ENCODE data around the gene LCAT. TPM values are rescaled to one million over a fixed set of nuclear protein-coding genes. Genes with fewer than 3 reads are reported as not detected.
"Not testable (repeated sequence)": the region's sequence is repeated elsewhere in the genome, so short reads cannot be mapped to it uniquely, and the experiment has no call there.

The LCAT gene
- total and polyA plus RNA-seq, 3 experiments from 2014 or later = 0.74 to 12.8 (median 12.7) TPM

DNA sequence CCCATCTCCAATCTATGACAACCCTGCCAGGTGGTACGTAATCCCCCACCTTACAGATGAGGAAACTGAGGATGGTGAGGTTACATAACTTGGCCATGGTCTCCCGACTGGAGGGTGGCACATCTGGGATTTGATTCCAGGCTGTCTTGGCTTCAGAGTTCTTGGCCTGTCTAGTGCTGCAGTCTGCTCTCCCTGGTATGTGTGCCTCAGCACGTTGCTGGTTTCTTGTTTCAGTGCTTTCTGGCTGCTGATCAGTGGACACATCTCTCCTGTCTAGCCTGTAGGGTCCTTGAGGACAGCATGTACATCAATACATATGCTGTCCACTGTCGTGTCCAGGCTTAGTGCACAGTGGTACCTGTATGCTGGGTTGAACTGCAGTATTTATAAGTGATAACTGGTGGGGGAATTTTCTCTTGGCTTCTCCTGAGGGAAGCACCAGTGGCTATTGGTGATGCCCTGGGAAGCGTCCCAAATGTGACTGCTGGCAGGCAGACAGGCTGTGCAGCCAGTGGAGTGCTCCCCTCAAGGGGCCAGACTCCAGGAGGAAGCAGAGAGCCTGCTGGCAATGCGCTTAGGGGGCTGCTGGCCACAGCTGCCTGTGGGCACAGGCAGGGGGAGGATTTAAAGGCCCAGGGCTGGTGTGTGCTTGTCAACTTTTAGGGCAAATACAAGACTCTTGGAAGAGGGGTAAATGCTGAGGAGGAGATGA, 26.6 kb downstream of the LCAT start:
- DNase-seq = no peak
- no peaks in the 10 kb centered on the region for H3K9me3 ChIP-seq (ENCODE audit: low read length)
- ChIA-PET CTCF (no interaction called here), POLR2A (no interaction called here)
- H3K4me3 ChIP-seq (ENCODE audit: low read length) = no peak overlapping the region
- Mint-ChIP-seq H3K9me3 (no peaks in the 10 kb centered on the region), H3K4me1 (peaks cover 20 to 50% (median 29%) of the 10 kb centered on the region in 3 donors), H3K27ac (peak overlapping the region in 7 of 8 donors; percentile 15 to 88 (median 54)), H3K27me3 (no peaks in the 10 kb centered on the region), H3K36me3 (peaks cover 0 to 62% (median 7%) of the 10 kb centered on the region in 3 donors), H3K4me3 (no peak overlapping the region)
- no peak overlapping the region for H3K27ac ChIP-seq (ENCODE audit: low read depth, low read length)
- no peaks in the 10 kb centered on the region for H3K36me3 ChIP-seq (ENCODE audit: insufficient read depth, low read length)
- peaks cover 5% of the 10 kb centered on the region for H3K4me1 ChIP-seq (ENCODE audit: insufficient read depth, low read length)
- no peaks in the 10 kb centered on the region for H3K27me3 ChIP-seq (ENCODE audit: insufficient read depth, low read length, poor library complexity, severe bottlenecking)

- H3K27ac ChIP-seq (ENCODE audit: low read depth, low read length) = peak overlapping the region; percentile 6
Measured at GRCh38 chr16:67915831-67916723, 27.8 kb downstream of the LCAT start.

GRCh38 chr16:67915496-67915769, 28.5 kb downstream of the LCAT start:
- H3K9me3 Mint-ChIP-seq; H3K36me3 ChIP-seq (ENCODE audit: insufficient read depth, low read length); H3K4me3 ChIP-seq (ENCODE audit: low read length); H3K27me3 ChIP-seq (ENCODE audit: insufficient read depth, low read length, poor library complexity, severe bottlenecking); H3K27me3 Mint-ChIP-seq; DNase-seq; H3K4me1 ChIP-seq (ENCODE audit: insufficient read depth, low read length); H3K9me3 ChIP-seq (ENCODE audit: low read length); H3K27ac ChIP-seq (ENCODE audit: low read depth, low read length); H3K4me3 Mint-ChIP-seq; POLR2A ChIA-PET: not testable (repeated sequence)
- Mint-ChIP-seq H3K4me1 (peaks cover 20 to 54% (median 30%) of the 10 kb centered on the region in 3 donors), H3K36me3 (peaks cover 0 to 62% (median 5%) of the 10 kb centered on the region in 3 donors), H3K27ac (peak overlapping the region in 3 of 8 donors; percentile 17 to 47 (median 42))
- CTCF ChIA-PET = interaction anchor here (1.1 kb wide), 1 partner anchor 72 kb away, joined by 3 read pairs; no protein-coding TSS in a partner anchor

More at GRCh38 chr16:67915831-67916723, 27.8 kb downstream of the LCAT start:
- no peaks in the 10 kb centered on the region for H3K9me3 Mint-ChIP-seq
- DNase-seq = no peak
- peaks cover 5% of the 10 kb centered on the region for H3K4me1 ChIP-seq (ENCODE audit: insufficient read depth, low read length)
- H3K4me3 Mint-ChIP-seq = no peak overlapping the region
- ChIA-PET POLR2A (no interaction called here), CTCF (interaction anchor here (1.1 kb wide), 1 partner anchor 73 kb away, joined by 3 read pairs; no protein-coding TSS in a partner anchor)
- peaks cover 20 to 51% (median 31%) of the 10 kb centered on the region in 3 donors for H3K4me1 Mint-ChIP-seq
- no peaks in the 10 kb centered on the region for H3K36me3 ChIP-seq (ENCODE audit: insufficient read depth, low read length)
- no peaks in the 10 kb centered on the region for H3K27me3 ChIP-seq (ENCODE audit: insufficient read depth, low read length, poor library complexity, severe bottlenecking)
- peaks cover 0 to 60% (median 5%) of the 10 kb centered on the region in 3 donors for H3K36me3 Mint-ChIP-seq
- no peaks in the 10 kb centered on the region for H3K9me3 ChIP-seq (ENCODE audit: low read length)
- no peaks in the 10 kb centered on the region for H3K27me3 Mint-ChIP-seq
- no peak overlapping the region for H3K4me3 ChIP-seq (ENCODE audit: low read length)
- H3K27ac Mint-ChIP-seq = peak overlapping the region in 5 of 8 donors; percentile 17 to 86 (median 42)

- no peak for DNase-seq
- Histone ChIP-seq H3K9me3 (ENCODE audit: low read length) (no peaks in the 10 kb centered on the region), H3K4me3 (ENCODE audit: low read length) (no peak overlapping the region), H3K27me3 (ENCODE audit: insufficient read depth, low read length, poor library complexity, severe bottlenecking) (no peaks in the 10 kb centered on the region), H3K27ac (ENCODE audit: low read depth, low read length) (no peak overlapping the region), H3K4me1 (ENCODE audit: insufficient read depth, low read length) (peaks cover 5% of the 10 kb centered on the region), H3K36me3 (ENCODE audit: insufficient read depth, low read length) (peaks cover 4% of the 10 kb centered on the region)
- H3K4me3 Mint-ChIP-seq = no peak overlapping the region
- peaks cover 23 to 53% (median 30%) of the 10 kb centered on the region in 3 donors for H3K4me1 Mint-ChIP-seq
- ChIA-PET CTCF (interaction anchor here (1.0 to 1.4 kb wide), 3 partner anchors 10 to 71 kb away, joined by 3 to 5 read pairs (median 4); no protein-coding TSS in a partner anchor), POLR2A (no interaction called here)
- no peaks in the 10 kb centered on the region for H3K27me3 Mint-ChIP-seq
- no peaks in the 10 kb centered on the region for H3K9me3 Mint-ChIP-seq
- peaks cover 0 to 64% (median 5%) of the 10 kb centered on the region in 3 donors for H3K36me3 Mint-ChIP-seq
- peak overlapping the region in 4 of 8 donors; percentile 47 to 70 (median 62) for H3K27ac Mint-ChIP-seq
Measured at GRCh38 chr16:67914758-67915495, 29.0 kb downstream of the LCAT start.

DNA sequence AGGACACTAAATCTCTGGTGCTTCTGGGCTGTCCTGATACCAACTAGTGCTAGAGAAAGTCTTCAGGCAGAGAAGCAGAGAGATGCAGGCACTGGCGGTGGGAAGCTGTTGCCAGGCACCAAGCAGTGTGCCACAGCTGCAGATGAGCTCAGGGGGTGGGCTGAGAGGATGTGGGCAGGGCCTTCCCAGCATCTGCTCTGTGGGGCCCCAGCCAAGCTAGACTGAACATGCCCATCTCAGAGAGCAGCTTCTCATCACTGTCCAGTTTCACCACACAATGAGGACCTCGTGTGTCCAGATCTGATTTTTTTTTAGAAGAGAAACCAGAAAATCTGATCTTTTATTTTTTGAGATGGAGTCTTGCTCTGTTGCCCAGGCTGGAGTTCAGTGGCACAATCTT, 33.8 kb downstream of the LCAT start:
- Mint-ChIP-seq H3K4me3 (no peak overlapping the region), H3K9me3 (no peaks in the 10 kb centered on the region), H3K27me3 (no peaks in the 10 kb centered on the region), H3K27ac (peak overlapping the region in 1 of 8 donors; percentile 60), H3K4me1 (peaks cover 11 to 24% (median 17%) of the 10 kb centered on the region in 3 donors), H3K36me3 (peaks cover 0 to 42% (median 10%) of the 10 kb centered on the region in 3 donors)
- H3K27me3 ChIP-seq (ENCODE audit: insufficient read depth, low read length, poor library complexity, severe bottlenecking) = no peaks in the 10 kb centered on the region
- H3K4me1 ChIP-seq (ENCODE audit: insufficient read depth, low read length) = no peaks in the 10 kb centered on the region
- H3K27ac ChIP-seq (ENCODE audit: low read depth, low read length) = no peak overlapping the region
- no peaks in the 10 kb centered on the region for H3K9me3 ChIP-seq (ENCODE audit: low read length)
- CTCF ChIA-PET = interaction anchor here (1.0 to 2.2 kb wide), 2 partner anchors 18 to 94 kb away, joined by 4 to 6 read pairs; no protein-coding TSS in a partner anchor
- no peak overlapping the region for H3K4me3 ChIP-seq (ENCODE audit: low read length)
- peaks cover 14% of the 10 kb centered on the region for H3K36me3 ChIP-seq (ENCODE audit: insufficient read depth, low read length)
- DNase-seq = no peak
- POLR2A ChIA-PET = no interaction called here

DNA sequence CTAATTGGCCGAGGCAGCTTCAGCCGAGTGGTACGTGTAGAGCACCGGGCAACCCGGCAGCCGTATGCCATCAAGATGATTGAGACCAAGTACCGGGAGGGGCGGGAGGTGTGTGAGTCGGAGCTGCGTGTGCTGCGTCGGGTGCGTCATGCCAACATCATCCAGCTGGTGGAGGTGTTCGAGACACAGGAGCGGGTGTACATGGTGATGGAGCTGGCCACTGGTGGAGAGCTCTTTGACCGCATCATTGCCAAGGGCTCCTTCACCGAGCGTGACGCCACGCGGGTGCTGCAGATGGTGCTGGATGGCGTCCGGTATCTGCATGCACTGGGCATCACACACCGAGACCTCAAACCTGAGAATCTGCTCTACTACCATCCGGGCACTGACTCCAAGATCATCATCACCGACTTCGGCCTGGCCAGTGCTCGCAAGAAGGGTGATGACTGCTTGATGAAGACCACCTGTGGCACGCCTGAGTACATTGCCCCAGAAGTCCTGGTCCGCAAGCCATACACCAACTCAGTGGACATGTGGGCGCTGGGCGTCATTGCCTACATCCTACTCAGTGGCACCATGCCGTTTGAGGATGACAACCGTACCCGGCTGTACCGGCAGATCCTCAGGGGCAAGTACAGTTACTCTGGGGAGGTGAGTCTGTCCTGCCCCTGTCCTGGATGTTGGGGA, 34.7 kb downstream of the LCAT start:
- Histone ChIP-seq H3K9me3 (ENCODE audit: low read length) (no peaks in the 10 kb centered on the region), H3K36me3 (ENCODE audit: insufficient read depth, low read length) (peaks cover 14% of the 10 kb centered on the region), H3K27ac (ENCODE audit: low read depth, low read length) (no peak overlapping the region), H3K4me1 (ENCODE audit: insufficient read depth, low read length) (no peaks in the 10 kb centered on the region), H3K4me3 (ENCODE audit: low read length) (no peak overlapping the region), H3K27me3 (ENCODE audit: insufficient read depth, low read length, poor library complexity, severe bottlenecking) (no peaks in the 10 kb centered on the region)
- no peak overlapping the region for H3K4me3 Mint-ChIP-seq
- peak overlapping the region in 3 of 8 donors; percentile 51 to 97 (median 90) for H3K27ac Mint-ChIP-seq
- ChIA-PET CTCF (interaction anchor here (2.0 to 2.2 kb wide), 2 partner anchors 19 to 25 kb away, joined by 6 to 7 read pairs; partner anchors contain the start of gene NRN1L), POLR2A (no interaction called here)
- H3K36me3 Mint-ChIP-seq = peaks cover 0 to 39% (median 9%) of the 10 kb centered on the region in 3 donors
- H3K9me3 Mint-ChIP-seq = no peaks in the 10 kb centered on the region
- H3K4me1 Mint-ChIP-seq = peaks cover 7 to 18% (median 12%) of the 10 kb centered on the region in 3 donors
- H3K27me3 Mint-ChIP-seq = no peaks in the 10 kb centered on the region
- no peak for DNase-seq

GRCh38 chr16:67907397-67908180, 36.3 kb downstream of the LCAT start:
- no peaks in the 10 kb centered on the region for H3K9me3 Mint-ChIP-seq
- CTCF ChIA-PET = interaction anchor here (2.0 kb wide), 1 partner anchor 24 kb away, joined by 7 read pairs; the partner anchor contains the start of gene NRN1L
- POLR2A ChIA-PET = no interaction called here
- Histone ChIP-seq H3K36me3 (ENCODE audit: insufficient read depth, low read length) (peaks cover 14% of the 10 kb centered on the region), H3K27ac (ENCODE audit: low read depth, low read length) (no peak overlapping the region), H3K4me1 (ENCODE audit: insufficient read depth, low read length) (no peaks in the 10 kb centered on the region), H3K9me3 (ENCODE audit: low read length) (no peaks in the 10 kb centered on the region), H3K27me3 (ENCODE audit: insufficient read depth, low read length, poor library complexity, severe bottlenecking) (no peaks in the 10 kb centered on the region), H3K4me3 (ENCODE audit: low read length) (no peak overlapping the region)
- peak overlapping the region in 5 of 8 donors; percentile 17 to 91 (median 63) for H3K27ac Mint-ChIP-seq
- DNase-seq = no peak
- H3K36me3 Mint-ChIP-seq = peaks cover 0 to 46% (median 9%) of the 10 kb centered on the region in 3 donors
- no peak overlapping the region for H3K4me3 Mint-ChIP-seq
- no peaks in the 10 kb centered on the region for H3K27me3 Mint-ChIP-seq
- H3K4me1 Mint-ChIP-seq = peaks cover 5 to 14% (median 12%) of the 10 kb centered on the region in 3 donors

All from CD8-positive, alpha-beta memory T cell (primary cell).